ENCODE data around the gene AZU1.

- TF ChIP-seq CTCF (IDR thresholded peaks at IDR 0.05) (no peak), POLR2A (IDR thresholded peaks at IDR 0.05) (no peak)
These were observed 35.9 kb upstream of the AZU1 start for GRCh38 chr19:791567-792305.

Data from lower leg skin (tissue), 3 donors.